Right lobe of liver (tissue), 6 donors: ENCODE results near the gene INVS. TPM values are rescaled to one million over a fixed set of nuclear protein-coding genes. Genes with fewer than 3 reads are reported as not detected.
A peak's percentile ranks its signal among the peaks of the same experiment; 100 is the strongest.

ENCODE experiments used
- ATAC-seq, 4 donors: fragments of 200-7000 bp; cut with Tn5 transposase; one replicate each; pipeline ENCODE4 v1.9.1; 2020; ENCODE audit warnings: mild to moderate bottlenecking in 4 of 4, moderate library complexity in 4 of 4
- DNase-seq, 3 donors: peaks; one replicate each; pipeline ENCODE4 v3.0.0-alpha.2; 2020
- H3K27ac ChIP-seq, 3 donors: fragments of 200-600 bp; one replicate each; pipeline ENCODE4 v1.8.0; 2022
- H3K27me3 ChIP-seq, 2 donors: fragments of 200-600 bp; one replicate each; pipeline ENCODE4 v1.8.0; 2022
- H3K36me3 ChIP-seq, 4 donors: fragments of 200-600 bp; sonication (generic) in 1 of 4; one replicate each; pipeline versions ENCODE4 v1.5.1 to v1.8.0; 2017 to 2022; ENCODE audit warnings: control low read depth in 1 of 4
- H3K4me1 ChIP-seq, 4 donors: fragments of 200-600 bp; sonication (generic) in 1 of 4; one replicate each; pipeline versions ENCODE4 v1.5.1 to v1.8.0; 2017 to 2022; ENCODE audit warnings: control low read depth in 1 of 4
- H3K4me3 ChIP-seq, 3 donors: fragments of 200-600 bp; one replicate each; pipeline ENCODE4 v1.8.0; 2022
- H3K9me3 ChIP-seq, 4 donors: fragments of 200-600 bp; sonication (generic) in 1 of 4; one replicate each; pipeline versions ENCODE4 v1.5.1 to v1.8.0; 2017 to 2022; ENCODE audit warnings: control low read depth in 1 of 4
- CTCF ChIP-seq, 4 donors: fragments of 200-600 bp in 3 of 4; fragments of 450-650 bp in 1 of 4; IDR thresholded peaks; one replicate each; pipeline versions ENCODE4 v1.5.1 to v1.8.0; 2016 to 2022; ENCODE audit warnings: antibody characterized with exemption in 4 of 4, mild to moderate bottlenecking in 2 of 4
- POLR2A ChIP-seq: fragments of 450-650 bp; IDR thresholded peaks from one replicate; pipeline ENCODE4 v1.6.1; 2017; ENCODE audit warnings: antibody characterized with exemption, mild to moderate bottlenecking
- WGBS: methylation state at CpG from one replicate; pipeline ENCODE4 v1.1.6; 2018; ENCODE audit warnings: low coverage, low lambda C conversion rate; ENCODE audit not compliant: insufficient coverage; ENCODE audit errors: missing lambda C conversion rate; 5-methylcytosine and 5-hydroxymethylcytosine counted together
- intact Hi-C, 2 donors: fragments of 100-400 bp; cut with DNase I; formaldehyde crosslinking; loops; one replicate each; pipeline versions ENCODE4 v1.11.2 to v1.14.1; 2022
- total RNA-seq, 6 experiments: library from RNA; depleted of rRNA in 2 of 6; stranded (reverse); fragments of >200 nt in 2 of 6; fragmentation: NEBNext Ultra II Directional in 3 of 6; extraction: Animal tissue kit (Norgen Biotek cat#: 25700) in 3 of 6; gene quantifications; one replicate each; pipeline versions ENCODE4 v1.1.0 to v1.2.4, GENCODE V29; 2016 to 2023
- donor health status: DM: no; HTN: yes; CAD: no.
- donor health status: DM: no; HTN: no; CAD: no.
- donor health status: DM: no; HTN: no; CAD: no.
- donor health status: DM: no; HTN: yes; CAD: no.
- donor health status: DM: no; HTN: yes; CAD: no.

INVS gene
- total RNA-seq, 6 experiments from 2014 or later: 10.6 to 23.2 (median 16.8) TPM

DNA sequence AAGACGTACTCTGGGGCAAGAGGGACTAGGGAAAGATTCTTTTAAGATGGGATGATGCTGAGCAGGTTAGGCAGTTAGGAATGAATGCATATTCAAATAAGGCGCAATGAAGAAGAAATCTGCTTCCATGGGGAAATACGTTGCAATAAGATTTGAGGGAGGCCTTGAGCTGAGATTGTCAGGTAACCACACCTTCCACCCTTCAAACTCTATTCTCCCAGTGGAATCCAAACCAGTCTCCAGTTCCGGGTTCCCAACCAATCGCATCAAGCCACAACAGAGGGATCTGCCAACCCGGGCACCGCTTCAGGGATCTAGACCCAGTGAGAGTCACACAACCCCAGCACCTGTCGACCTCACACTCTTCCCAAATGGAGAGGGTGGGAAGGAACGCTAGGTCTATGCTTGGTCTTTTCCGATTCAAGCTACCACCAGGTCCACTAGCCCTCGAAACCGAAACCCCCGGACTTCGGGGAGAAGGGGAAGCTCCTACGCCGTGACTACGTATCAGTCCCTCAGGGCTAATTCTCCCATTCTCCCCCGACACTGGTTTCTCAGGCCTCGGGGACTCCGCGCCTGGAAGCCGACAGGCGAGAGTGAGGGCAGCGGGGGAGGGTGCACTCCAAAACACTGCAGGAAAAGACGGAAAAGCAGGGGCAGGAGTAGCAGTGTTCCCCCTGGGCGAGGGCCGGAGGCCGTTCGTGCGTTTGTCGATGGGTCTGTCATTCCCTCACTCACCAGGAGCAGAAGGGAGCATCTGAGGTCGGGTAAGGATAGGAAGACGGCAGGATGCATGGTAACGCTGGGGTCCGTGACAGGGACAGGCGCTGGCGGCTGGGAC is 777 bp upstream of the INVS start:
- H3K9me3 ChIP-seq: no peaks in the 10 kb centered on the region
- peaks cover 0 to 48% (median 3%) of the 10 kb centered on the region in 4 donors for H3K4me1 ChIP-seq
- peak overlapping the region; percentile 84 to 98 (median 95) for H3K4me3 ChIP-seq
- intact Hi-C loops: no loop called here
- no peaks in the 10 kb centered on the region for H3K27me3 ChIP-seq
- ATAC-seq: peak; percentile 45 to 70 (median 64)
- peak overlapping the region; percentile 73 to 84 (median 79) for H3K27ac ChIP-seq
- DNase-seq: peak; percentile 74 to 83 (median 79)
- 1% methylated on average over 27 of the region's 37 CpGs for WGBS
- H3K36me3 ChIP-seq: no peaks in the 10 kb centered on the region
- TF ChIP-seq POLR2A (no peak), CTCF (IDR thresholded peaks at IDR 0.05) (no peak)

- 4% methylated on average over 9 of the region's 10 CpGs for WGBS
- Histone ChIP-seq H3K27ac (peak overlapping the region; percentile 71 to 84 (median 79)), H3K36me3 (peaks cover 0 to 9% (median 0%) of the 10 kb centered on the region in 4 donors), H3K27me3 (no peaks in the 10 kb centered on the region), H3K9me3 (no peaks in the 10 kb centered on the region), H3K4me3 (peak overlapping the region; percentile 84 to 98 (median 95)), H3K4me1 (peaks cover 0 to 38% (median 3%) of the 10 kb centered on the region in 4 donors)
- no peak for TF ChIP-seq POLR2A
- DNase-seq: peak in 2 of 3 donors; percentile 27 to 50
- peak; percentile 4 to 12 (median 5) for ATAC-seq
- intact Hi-C loops: no loop called here
Measured at GRCh38 chr9:100099722-100100042, 639 bp downstream of the INVS start.

DNA sequence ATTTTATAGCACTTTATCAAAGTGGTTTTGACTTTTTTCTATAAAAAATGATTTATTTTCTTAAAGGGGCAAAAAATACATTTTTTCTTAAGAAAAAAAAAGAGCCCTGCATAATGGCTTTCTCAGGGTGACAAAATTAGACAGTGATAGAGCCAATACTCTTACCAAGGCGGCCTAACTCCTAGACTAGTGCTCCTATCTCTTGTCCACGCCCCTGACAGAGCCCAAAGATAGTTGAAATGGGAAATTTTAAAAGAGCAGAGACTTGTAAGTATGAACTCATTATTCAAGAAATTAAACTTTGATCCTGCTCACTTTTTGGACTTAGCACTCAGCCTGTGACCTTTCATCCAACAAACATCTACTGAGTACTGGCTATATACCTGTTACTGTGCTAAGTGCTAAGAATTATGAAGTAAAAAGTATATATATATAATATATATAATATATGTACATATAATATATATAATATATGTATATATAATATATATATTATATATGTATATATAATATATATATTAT is 1.2 kb downstream of the INVS start:
- ATAC-seq: no peak
- 18% methylated on average over 2 of the region's 2 CpGs for WGBS
- no peaks in the 10 kb centered on the region for H3K9me3 ChIP-seq
- peak overlapping the region; percentile 84 to 98 (median 95) for H3K4me3 ChIP-seq
- H3K27me3 ChIP-seq: no peaks in the 10 kb centered on the region
- H3K27ac ChIP-seq: peak overlapping the region; percentile 71 to 84 (median 79)
- DNase-seq: no peak
- TF ChIP-seq CTCF (IDR thresholded peaks at IDR 0.05): no peak
- TF ChIP-seq POLR2A: no peak
- intact Hi-C loops: no loop called here
- peaks cover 0 to 36% (median 3%) of the 10 kb centered on the region in 4 donors for H3K4me1 ChIP-seq
- peaks cover 0 to 15% (median 0%) of the 10 kb centered on the region in 4 donors for H3K36me3 ChIP-seq

- no peak for DNase-seq
- Histone ChIP-seq H3K27ac (no peak overlapping the region), H3K9me3 (no peaks in the 10 kb centered on the region), H3K36me3 (peaks cover 0 to 28% (median under 1%) of the 10 kb centered on the region in 4 donors), H3K4me1 (peaks cover 0 to 22% (median 3%) of the 10 kb centered on the region in 4 donors), H3K4me3 (no peak overlapping the region), H3K27me3 (no peaks in the 10 kb centered on the region)
- no peak for ATAC-seq
- 79% methylated on average over 6 of the region's 6 CpGs for WGBS
- TF ChIP-seq POLR2A (no peak), CTCF (IDR thresholded peaks at IDR 0.05) (no peak)
- intact Hi-C loops: no loop called here
Measured at GRCh38 chr9:100101608-100102007, 2.6 kb downstream of the INVS start.

DNA sequence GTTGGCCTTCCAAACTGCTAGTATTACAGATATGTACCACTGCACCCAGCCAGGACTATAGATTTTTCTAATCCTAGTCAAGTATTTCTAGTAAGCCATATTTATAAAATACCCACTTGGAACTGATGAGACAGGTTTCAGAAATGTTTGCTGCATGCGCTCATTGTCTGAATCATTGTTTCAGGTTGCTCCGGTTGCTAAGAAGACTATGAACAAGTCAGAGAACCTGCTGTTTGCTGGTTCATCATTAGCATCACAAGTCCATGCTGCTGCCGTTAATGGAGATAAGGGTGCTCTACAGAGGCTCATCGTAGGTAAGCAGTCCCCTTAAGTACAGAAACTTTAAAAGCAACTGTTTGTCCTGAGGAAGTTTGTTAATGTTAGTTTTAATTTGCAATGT is 5.3 kb downstream of the INVS start:
- H3K4me3 ChIP-seq: no peak overlapping the region
- no peaks in the 10 kb centered on the region for H3K27me3 ChIP-seq
- H3K27ac ChIP-seq: no peak overlapping the region
- H3K9me3 ChIP-seq: no peaks in the 10 kb centered on the region
- H3K4me1 ChIP-seq: peaks cover 0 to 7% (median 0%) of the 10 kb centered on the region in 4 donors
- intact Hi-C loops: no loop called here
- 94% methylated on average over 4 of the region's 4 CpGs for WGBS
- H3K36me3 ChIP-seq: peaks cover 0 to 37% (median 5%) of the 10 kb centered on the region in 4 donors
- no peak for TF ChIP-seq CTCF (IDR thresholded peaks at IDR 0.05)
- TF ChIP-seq POLR2A: no peak
- no peak for ATAC-seq
- DNase-seq: no peak
